Pericardium fibroblast (primary cell): ENCODE results near the gene PROM2. TPM values are rescaled to one million over a fixed set of nuclear protein-coding genes. Genes with fewer than 3 reads are reported as not detected.

Experiments
- total RNA-seq: library from RNA; depleted of rRNA; stranded (reverse); fragments of >200 nt; gene quantifications from 2 replicates; pipeline ENCODE4 v1.2.3, GENCODE V29; 2015

Gene PROM2, protein sequence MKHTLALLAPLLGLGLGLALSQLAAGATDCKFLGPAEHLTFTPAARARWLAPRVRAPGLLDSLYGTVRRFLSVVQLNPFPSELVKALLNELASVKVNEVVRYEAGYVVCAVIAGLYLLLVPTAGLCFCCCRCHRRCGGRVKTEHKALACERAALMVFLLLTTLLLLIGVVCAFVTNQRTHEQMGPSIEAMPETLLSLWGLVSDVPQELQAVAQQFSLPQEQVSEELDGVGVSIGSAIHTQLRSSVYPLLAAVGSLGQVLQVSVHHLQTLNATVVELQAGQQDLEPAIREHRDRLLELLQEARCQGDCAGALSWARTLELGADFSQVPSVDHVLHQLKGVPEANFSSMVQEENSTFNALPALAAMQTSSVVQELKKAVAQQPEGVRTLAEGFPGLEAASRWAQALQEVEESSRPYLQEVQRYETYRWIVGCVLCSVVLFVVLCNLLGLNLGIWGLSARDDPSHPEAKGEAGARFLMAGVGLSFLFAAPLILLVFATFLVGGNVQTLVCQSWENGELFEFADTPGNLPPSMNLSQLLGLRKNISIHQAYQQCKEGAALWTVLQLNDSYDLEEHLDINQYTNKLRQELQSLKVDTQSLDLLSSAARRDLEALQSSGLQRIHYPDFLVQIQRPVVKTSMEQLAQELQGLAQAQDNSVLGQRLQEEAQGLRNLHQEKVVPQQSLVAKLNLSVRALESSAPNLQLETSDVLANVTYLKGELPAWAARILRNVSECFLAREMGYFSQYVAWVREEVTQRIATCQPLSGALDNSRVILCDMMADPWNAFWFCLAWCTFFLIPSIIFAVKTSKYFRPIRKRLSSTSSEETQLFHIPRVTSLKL
- 0.09 and 0.12 TPM in 2 replicates for total RNA-seq

DNA sequence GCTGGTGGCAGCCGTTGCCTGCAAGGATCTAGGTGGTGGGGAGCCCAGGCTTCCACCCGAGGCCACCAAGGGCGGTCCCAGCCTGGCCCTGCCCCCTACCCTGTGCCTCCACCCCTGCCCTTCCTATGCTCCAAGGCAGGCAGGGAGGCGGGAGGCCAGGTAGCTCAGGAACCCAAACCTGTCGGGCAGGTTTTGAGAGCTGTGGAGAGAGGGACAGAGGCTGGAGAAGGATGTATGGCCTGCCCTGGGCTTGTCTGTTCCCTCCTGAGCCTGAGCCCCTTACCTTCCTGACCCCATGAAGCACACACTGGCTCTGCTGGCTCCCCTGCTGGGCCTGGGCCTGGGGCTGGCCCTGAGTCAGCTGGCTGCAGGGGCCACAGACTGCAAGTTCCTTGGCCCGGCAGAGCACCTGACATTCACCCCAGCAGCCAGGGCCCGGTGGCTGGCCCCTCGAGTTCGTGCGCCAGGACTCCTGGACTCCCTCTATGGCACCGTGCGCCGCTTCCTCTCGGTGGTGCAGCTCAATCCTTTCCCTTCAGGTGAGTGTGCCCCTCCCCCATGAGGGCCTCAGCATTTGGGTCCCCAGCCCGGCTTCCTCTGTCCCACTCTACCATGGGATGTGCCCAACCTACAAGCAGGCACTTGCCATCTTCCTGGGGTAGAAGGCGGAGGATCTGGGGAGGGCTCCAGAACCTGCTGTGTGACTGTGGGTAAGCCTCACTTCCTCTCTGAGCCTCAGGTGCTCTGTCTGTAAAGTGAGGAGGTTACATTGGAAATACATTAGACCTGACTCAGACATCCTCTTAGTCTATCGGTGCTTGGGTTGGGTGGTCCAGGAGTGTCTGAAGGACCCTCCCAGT lies at the start of gene PROM2:
PROM2 (plus strand) TSS at position 159 of the 860 bp plus-strand sequence; CDS start at position 296, 137 bp downstream.

DNA sequence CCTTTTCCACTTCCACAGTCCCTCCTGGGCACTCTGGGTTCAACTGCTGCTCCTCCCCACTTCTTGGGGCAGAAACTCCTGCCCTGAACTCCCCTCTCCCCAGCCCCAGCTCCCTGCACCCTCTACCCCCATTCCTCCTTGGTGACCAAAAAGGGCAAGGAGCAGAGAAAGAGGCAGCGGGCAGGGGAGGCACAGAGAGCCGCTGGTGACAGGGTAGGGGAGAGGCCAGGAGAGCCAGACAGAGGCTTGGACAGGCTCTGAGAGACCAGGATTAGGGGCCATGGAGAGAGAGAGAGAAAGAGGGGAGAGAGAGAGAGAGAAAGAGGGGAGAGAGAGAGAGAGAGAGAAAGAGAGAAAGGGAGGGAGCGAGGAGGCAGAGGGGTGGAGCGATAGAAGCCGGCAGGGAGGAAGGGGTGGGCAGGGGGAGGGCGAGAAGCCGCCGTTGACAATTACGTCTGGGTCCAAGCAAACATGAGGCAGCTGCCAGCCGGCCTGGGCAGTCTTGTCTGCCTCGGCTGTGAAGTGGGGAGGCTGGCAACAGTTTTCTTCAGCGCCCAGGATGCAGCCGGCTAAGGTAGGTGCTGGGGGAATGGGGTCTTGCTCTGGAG lies 22.7 kb downstream of the PROM2 start, which contains the start of gene KCNIP3:
KCNIP3 (plus strand) TSS at position 468 of the 608 bp plus-strand sequence; CDS start at position 560, 92 bp downstream.

Other genes with a start within 250 kb of the PROM2 start
- not detected in 2 replicates for gene MAL, start 248.7 kb upstream of the PROM2 start, total RNA-seq
- gene MRPS5, start 152.6 kb upstream of the PROM2 start, total RNA-seq, result 34.5 and 35.1 TPM in 2 replicates
- gene ZNF514, start 114.6 kb upstream of the PROM2 start, total RNA-seq, result 4.3 and 6.8 TPM in 2 replicates
- 6.0 and 7.2 TPM in 2 replicates for gene ZNF2, start 108.6 kb upstream of the PROM2 start, total RNA-seq
- 1.9 and 2.8 TPM in 2 replicates for gene ZNF892, start 66.9 kb upstream of the PROM2 start, total RNA-seq
- gene KCNIP3, start 22.9 kb downstream of the PROM2 start, total RNA-seq, result 22.5 and 41.2 TPM in 2 replicates
- gene FAHD2A, start 128.3 kb downstream of the PROM2 start, total RNA-seq, result 17.1 and 22.5 TPM in 2 replicates
- not detected in 2 replicates for gene TRIM43B, start 210.3 kb downstream of the PROM2 start, total RNA-seq